ENCODE data around the gene SLC25A27.
"Not testable (repeated sequence)": the region's sequence is repeated elsewhere in the genome, so short reads cannot be mapped to it uniquely, and the experiment has no call there.

GRCh38 chr6:46648108-46648507 lies 4.7 kb upstream of the SLC25A27 start:
- not testable (repeated sequence) for TF ChIP-seq CTCF, POLR2A, POLR2AphosphoS5 (IDR thresholded peaks at IDR 0.05)
